CD4-positive, alpha-beta T cell treated with Interferon alpha-2 for 1 hour (primary cell): ENCODE results near the gene MDFIC.
A peak's percentile ranks its signal among the peaks of the same experiment; 100 is the strongest.

ENCODE experiments used
- DNase-seq, 2 donors: peaks; one replicate each; pipeline ENCODE4 v3.0.0-alpha.2; 2020 to 2022

MDFIC gene

DNA sequence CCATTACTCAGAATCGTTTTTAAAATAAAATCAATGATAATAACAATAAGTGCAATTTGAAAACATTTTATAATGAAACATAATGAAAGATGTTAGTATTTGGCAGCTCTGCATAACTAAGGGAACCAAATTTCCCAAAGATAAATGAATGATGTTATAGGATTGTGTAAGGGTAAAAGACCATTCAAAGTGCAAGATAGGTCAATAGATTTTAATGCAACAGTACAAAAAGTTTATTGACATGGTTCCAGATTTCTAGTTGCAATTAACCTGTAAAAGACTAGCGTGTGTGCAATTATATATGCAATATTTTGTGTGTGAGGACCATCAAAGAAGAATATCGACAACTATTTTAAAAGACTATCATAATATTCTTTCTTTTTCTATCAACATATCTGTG lies 122.3 kb downstream of the MDFIC start:
- DNase-seq: no peak

DNA sequence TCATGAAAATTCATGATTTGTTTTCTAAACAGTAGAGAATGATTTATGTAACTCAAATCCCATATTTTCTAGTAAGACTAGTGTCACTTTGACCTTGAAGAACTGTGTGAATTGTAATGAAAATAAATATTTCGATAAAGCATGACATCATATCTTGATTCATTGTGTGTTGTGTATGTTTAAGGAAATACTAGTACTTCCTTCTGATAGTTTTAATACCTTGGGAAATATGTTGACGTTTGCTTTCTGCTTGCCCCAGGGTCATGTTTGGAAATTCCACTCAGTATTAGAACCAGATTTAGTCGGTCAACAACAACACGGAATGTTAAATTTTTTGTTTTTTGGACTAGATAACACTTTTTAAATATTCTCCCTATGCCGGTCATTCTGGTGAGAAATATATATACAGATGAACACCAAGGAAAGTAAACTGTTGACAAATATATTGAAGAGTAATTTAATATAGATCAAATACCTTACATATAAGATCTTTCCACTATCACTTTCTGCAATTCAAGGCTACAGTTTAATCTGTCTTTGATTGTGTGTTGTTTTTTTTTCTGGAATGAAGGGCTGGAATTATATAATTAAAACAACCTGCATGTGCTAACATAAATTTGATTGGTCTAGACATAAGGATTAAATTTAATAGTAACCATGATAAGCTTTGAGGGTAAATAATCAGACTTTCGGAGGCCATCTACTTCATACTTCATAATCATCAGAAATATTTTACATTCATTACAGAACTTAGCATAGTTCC lies 126.2 kb downstream of the MDFIC start:
- DNase-seq: no peak

DNA sequence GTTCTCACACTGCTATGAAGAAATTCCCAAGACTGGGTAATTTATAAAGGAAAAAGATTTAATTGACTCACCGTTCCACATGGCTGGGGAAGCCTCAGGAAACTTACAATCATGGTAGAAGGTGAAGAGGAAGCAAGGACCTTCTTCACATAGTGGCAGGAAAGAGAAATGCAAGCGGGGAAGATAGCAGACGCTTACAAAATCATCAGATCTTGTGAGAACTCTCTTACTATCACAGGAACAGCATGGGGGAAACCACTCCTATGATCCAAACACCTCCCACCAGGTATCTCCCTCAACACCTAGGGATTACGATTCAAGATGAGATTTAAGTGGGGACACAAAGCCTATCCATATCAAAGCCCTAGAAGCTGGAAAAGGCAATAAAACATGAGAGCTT lies 130.8 kb downstream of the MDFIC start:
- no peak for DNase-seq

DNA sequence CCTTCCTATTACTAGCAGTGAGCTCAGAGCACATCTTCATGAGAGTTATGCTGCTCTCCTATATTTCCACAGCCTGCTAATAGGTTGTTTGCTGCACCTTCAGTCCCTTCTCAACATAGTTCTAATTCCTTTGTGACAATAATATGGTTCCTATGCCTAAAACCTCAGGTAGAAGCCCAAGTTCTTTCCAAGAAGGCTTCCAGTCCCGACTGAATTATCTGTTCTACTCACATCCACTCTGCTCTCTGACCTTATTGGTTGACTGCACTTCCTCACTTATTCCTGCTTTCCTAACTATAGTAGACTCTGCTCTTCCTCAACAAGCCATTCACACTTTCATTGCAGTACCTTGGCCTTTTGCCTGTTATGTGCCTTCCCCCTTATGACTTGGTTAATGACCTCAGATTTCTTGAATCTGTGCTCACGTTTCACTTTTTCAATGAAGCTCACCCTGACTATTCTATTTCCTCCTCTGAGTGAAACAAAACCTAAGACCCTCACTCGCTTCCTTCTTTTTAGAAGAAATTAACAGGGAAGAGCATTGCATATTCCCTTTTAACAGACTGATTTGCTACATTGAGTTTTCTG lies 132.7 kb downstream of the MDFIC start:
- DNase-seq: no peak

DNA sequence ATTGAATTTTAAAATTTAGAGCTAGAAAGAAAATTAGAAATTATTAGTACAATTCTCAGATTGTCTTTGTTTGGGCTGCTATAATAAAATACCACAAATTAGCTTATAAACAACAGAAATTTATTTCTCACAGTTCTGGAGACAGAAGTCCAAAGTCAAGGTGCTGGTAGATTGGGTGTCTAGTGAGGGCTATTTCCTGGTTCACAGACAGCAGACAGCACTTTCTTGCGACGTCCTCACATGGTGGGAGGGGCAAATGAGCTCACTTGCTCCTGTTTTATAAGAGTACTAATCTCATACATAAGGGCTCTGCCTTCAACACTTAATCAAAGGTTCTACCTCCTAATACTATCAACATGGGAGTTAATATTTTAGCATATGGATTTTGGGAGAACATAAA lies 134.1 kb downstream of the MDFIC start:
- peak in 1 of 2 donors; percentile 3 for DNase-seq

DNA sequence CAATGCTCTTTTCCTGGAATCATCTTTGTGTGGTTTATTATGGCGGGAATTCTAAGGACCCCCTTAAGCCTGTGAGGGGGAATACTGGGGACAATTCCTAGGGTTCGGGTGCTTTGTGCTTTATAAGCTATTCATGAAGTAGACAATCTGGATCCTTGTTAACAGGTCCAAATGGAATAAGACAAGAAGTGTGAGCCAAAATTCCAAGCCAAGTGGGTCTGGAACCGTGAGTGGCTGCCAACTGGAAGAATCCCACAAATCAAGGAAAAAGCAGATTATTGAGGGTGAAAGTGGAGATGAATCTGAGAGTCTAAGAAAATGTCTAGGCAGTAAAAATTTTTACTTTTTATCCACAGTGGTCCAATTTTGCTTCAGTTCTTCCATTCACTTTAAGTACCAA lies 136.8 kb downstream of the MDFIC start:
- no peak for DNase-seq

DNA sequence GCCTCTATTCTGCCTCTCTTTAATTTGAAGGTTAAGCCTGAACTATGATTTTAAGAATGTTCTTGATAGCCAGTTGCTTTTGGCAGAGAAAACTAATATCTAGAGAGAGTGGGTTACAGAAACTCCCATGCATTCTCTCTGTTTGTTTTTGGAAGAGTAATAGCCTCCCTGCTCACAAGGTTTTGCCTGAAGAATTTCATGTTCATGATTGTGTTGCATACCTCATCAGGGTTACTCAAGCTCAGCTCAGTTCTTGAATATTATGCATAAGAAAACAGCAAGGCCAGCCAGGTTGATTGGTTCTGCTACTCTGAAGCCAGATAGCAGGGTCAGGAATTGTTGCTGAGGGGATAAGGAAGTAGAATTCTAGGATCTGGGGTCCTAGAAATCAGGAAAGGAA lies 137.4 kb downstream of the MDFIC start:
- no peak for DNase-seq

DNA sequence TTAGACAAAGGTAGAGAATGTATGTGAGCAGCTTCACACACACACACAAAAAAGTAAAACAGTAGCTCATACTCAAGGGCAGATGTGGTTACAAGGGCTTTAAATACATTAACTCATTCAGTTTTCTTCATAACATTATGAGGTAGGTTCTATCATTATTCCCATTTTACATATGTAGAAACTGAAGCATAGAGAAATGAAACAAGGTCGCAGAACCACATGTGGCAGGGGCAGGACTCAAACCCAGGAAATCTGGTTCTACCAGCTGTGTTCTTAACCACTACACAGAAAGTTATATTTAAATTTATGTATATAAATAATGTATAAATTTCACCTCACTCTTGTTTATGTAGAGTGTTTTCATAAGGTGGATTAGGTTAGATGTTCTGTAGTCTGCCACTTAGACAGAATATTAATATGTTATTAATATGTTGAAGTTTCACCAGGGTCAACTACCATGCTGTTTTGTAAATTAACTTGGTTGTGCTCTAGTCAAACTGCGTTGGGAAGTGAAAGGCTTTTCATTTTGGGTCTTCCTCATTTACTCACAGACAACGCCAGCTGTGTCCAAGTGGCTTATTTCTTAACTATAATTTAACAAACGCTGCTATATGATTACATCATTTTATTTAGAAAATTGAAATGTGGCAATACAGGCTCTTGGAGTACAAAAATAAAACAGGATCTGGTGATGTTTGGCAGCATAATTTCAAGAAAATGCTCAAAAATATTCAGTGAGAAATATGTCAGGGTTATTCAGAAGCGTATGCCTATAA lies 138.4 kb downstream of the MDFIC start:
- DNase-seq: peak; percentile 3 to 11

DNA sequence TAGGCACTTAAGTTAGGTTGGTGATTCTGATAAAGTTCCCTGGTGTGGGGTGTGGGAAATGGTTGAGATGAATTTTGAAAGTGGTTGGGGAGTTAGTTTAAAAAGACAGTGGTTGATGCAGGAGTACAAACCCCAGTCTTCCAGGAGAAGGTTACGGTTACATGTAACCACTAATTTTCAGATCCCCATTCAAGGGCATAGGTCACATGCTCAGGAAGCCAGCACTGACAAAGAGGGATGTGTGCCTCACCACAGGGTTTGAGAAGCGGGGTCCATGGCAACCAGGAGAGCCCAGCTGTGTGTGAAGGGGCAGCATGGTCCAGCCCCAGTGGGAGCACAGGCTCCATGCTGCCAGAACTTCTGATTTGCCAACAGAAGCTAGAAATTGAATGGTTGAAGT lies 144.2 kb downstream of the MDFIC start:
- DNase-seq: peak; percentile 2 to 5

DNA sequence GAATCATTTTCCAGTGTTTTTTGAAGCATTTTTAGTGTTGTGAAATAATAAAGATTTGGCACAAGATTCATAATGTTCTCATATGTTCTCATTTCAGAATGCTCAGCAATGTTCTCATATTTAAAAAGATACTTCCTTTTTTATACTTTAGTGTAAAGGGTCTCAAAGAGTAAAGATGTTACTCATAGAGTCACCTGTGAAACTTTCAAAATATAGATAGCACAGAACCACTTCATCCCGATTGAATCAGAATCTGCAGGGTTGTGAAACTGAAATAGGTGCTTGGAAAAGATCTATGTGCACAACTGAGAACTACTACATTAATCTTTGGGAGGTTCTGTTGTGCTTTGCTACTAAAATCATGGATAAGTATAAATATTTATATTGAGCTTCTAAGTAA lies 144.7 kb downstream of the MDFIC start:
- no peak for DNase-seq

DNA sequence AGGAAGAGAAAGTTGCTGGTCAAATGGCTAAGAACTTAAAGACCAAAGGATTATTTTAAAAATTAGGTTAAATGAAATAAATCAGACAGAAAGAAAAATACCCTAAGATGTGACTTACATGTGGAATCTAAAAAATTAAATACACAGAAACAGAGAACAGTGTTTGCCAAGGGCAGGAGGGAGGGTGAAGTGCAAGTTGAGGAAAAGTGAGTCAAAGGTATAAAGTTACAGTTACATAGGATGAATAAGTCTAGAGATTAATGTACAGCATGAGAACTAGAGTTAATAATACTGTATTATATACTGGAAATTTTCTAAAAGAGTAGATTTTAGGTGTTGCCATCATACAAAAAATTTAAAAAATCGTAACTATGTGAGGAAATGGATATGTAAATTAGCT lies 146.3 kb downstream of the MDFIC start:
- no peak for DNase-seq
